ENCODE data around the gene PGR.

DNA sequence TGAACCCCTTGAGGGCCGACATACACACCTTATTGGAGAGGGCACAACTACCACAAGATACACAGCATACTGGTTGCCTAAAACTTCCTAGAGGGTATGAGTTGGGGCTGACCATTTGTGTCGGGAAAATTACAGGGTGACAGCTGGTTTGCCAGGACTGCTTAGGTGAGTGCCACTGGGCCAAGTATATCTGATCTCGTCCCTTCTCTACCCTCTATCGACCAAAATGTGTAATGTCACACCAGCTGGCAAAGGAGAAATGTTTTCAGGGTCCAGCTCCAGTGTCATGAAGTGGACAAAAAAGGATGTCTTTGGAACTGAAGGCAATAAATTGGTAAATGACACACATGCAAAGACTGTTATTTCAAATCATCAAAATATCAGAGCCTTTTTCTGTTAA, 126.1 kb downstream of the PGR start:
- TF ChIP-seq, protein P1, sequence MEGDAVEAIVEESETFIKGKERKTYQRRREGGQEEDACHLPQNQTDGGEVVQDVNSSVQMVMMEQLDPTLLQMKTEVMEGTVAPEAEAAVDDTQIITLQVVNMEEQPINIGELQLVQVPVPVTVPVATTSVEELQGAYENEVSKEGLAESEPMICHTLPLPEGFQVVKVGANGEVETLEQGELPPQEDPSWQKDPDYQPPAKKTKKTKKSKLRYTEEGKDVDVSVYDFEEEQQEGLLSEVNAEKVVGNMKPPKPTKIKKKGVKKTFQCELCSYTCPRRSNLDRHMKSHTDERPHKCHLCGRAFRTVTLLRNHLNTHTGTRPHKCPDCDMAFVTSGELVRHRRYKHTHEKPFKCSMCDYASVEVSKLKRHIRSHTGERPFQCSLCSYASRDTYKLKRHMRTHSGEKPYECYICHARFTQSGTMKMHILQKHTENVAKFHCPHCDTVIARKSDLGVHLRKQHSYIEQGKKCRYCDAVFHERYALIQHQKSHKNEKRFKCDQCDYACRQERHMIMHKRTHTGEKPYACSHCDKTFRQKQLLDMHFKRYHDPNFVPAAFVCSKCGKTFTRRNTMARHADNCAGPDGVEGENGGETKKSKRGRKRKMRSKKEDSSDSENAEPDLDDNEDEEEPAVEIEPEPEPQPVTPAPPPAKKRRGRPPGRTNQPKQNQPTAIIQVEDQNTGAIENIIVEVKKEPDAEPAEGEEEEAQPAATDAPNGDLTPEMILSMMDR (IDR thresholded peaks at IDR 0.05): no peak; the same call in 1 of the 2 replicates
- TF ChIP-seq, protein P2, sequence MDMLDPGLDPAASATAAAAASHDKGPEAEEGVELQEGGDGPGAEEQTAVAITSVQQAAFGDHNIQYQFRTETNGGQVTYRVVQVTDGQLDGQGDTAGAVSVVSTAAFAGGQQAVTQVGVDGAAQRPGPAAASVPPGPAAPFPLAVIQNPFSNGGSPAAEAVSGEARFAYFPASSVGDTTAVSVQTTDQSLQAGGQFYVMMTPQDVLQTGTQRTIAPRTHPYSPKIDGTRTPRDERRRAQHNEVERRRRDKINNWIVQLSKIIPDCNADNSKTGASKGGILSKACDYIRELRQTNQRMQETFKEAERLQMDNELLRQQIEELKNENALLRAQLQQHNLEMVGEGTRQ (CRISPR knock-in tag; IDR thresholded peaks at IDR 0.05): no peak
- TF ChIP-seq ZBTB21 (CRISPR knock-in tag; IDR thresholded peaks at IDR 0.05; ENCODE audit: borderline replicate concordance): no peak

Measured in WTC11 (cell line).